AG04450 (cell line): ENCODE data around the gene VAMP8. TPM values are rescaled to one million over a fixed set of nuclear protein-coding genes. Genes with fewer than 3 reads are reported as not detected.

Source experiments
- CTCF ChIA-PET: fragments of 300-600, 350-600 bp; formaldehyde crosslinking; extraction: SDS; loops from one replicate; lab custom pipeline; 2022; ENCODE audit warnings: antibody characterized with exemption, inconsistent platforms; lab: Charles Lee
- POLR2A ChIA-PET: fragments of 350-600 bp; formaldehyde crosslinking; extraction: SDS; loops from one replicate; lab custom pipeline; 2021; ENCODE audit warnings: antibody characterized with exemption, inconsistent platforms; lab: Yijun Ruan, JAX
- DNase-seq: peaks from one replicate; pipeline ENCODE4 v3.0.0-alpha.2; 2011; ENCODE audit warnings: low read depth, low spot score
- H3K27ac ChIP-seq: one replicate; pipeline ENCODE4 v1.5.1; 2012; ENCODE audit warnings: low read depth, low read length, control low read depth
- H3K27me3 ChIP-seq: one replicate; pipeline ENCODE4 v1.6.0; 2012; ENCODE audit warnings: low read length; ENCODE audit not compliant: control insufficient read depth, insufficient read depth
- H3K4me3 ChIP-seq: 2 replicates; pipeline ENCODE4 v1.5.1; 2011; ENCODE audit warnings: mild to moderate bottlenecking, low read depth, low read length, control low read depth
- H3K9me3 ChIP-seq: 2 replicates; pipeline ENCODE4 v1.5.1; 2012; ENCODE audit warnings: low read length; ENCODE audit not compliant: control insufficient read depth, insufficient read depth
- polyA plus RNA-seq: library from polyadenylated mRNA; depleted of rRNA; stranded (reverse); fragments of >200 nt; gene quantifications from 2 replicates; pipeline ENCODE4 v1.2.3, GENCODE V29; 2011
- TF ChIP-seq, protein P1 (sequence below): IDR thresholded peaks from 2 replicates; pipeline ENCODE4 v1.5.1; 2011; ENCODE audit warnings: low read depth, low read length, control low read depth, inconsistent platforms

VAMP8 gene
- polyA plus RNA-seq, 1 experiment, result 3.6 TPM

DNA sequence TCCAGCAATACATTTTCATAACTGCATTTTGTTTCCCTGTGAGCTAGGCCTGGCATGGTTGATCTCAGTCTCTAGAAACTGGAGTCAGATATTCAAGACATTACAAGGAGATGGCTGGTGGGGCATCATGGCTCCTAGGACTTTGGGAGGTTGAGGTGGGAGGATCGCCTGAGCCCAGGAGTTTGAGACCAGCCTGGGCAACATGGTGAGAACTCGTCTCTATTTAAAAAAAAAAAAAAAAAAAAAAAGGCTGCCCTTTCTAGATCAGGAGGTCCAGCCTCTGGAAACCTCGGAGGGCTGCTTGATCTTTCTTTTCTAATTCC, 362 bp upstream of the VAMP8 start:
- Histone ChIP-seq H3K27ac (no peak overlapping the region), H3K4me3 (no peak overlapping the region), H3K27me3 (peaks cover 11% of the 10 kb centered on the region), H3K9me3 (no peaks in the 10 kb centered on the region)
- no peak for DNase-seq
- TF ChIP-seq, protein P1, sequence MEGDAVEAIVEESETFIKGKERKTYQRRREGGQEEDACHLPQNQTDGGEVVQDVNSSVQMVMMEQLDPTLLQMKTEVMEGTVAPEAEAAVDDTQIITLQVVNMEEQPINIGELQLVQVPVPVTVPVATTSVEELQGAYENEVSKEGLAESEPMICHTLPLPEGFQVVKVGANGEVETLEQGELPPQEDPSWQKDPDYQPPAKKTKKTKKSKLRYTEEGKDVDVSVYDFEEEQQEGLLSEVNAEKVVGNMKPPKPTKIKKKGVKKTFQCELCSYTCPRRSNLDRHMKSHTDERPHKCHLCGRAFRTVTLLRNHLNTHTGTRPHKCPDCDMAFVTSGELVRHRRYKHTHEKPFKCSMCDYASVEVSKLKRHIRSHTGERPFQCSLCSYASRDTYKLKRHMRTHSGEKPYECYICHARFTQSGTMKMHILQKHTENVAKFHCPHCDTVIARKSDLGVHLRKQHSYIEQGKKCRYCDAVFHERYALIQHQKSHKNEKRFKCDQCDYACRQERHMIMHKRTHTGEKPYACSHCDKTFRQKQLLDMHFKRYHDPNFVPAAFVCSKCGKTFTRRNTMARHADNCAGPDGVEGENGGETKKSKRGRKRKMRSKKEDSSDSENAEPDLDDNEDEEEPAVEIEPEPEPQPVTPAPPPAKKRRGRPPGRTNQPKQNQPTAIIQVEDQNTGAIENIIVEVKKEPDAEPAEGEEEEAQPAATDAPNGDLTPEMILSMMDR, result no peak
- ChIA-PET CTCF (interaction anchor here (0.6 to 1.7 kb wide), 2 partner anchors 60 to 96 kb away, joined by 5 read pairs; no protein-coding TSS in a partner anchor), POLR2A (interaction anchor here (0.6 kb wide), 1 partner anchor 40 kb away, joined by 6 read pairs; no protein-coding TSS in a partner anchor)

- peak overlapping the region; percentile 11 for H3K27ac ChIP-seq
- no peak overlapping the region for H3K4me3 ChIP-seq
- ChIA-PET POLR2A (no interaction called here), CTCF (interaction anchor here (1.6 kb wide), 1 partner anchor 19 kb away, joined by 3 read pairs; no protein-coding TSS in a partner anchor)
- DNase-seq, result no peak
- H3K9me3 ChIP-seq, result no peaks in the 10 kb centered on the region
- TF ChIP-seq, protein P1, result no peak
- peaks cover 1% of the 10 kb centered on the region for H3K27me3 ChIP-seq
Observed at GRCh38 chr2:85578243-85579180, 1.1 kb downstream of the VAMP8 start.

DNA sequence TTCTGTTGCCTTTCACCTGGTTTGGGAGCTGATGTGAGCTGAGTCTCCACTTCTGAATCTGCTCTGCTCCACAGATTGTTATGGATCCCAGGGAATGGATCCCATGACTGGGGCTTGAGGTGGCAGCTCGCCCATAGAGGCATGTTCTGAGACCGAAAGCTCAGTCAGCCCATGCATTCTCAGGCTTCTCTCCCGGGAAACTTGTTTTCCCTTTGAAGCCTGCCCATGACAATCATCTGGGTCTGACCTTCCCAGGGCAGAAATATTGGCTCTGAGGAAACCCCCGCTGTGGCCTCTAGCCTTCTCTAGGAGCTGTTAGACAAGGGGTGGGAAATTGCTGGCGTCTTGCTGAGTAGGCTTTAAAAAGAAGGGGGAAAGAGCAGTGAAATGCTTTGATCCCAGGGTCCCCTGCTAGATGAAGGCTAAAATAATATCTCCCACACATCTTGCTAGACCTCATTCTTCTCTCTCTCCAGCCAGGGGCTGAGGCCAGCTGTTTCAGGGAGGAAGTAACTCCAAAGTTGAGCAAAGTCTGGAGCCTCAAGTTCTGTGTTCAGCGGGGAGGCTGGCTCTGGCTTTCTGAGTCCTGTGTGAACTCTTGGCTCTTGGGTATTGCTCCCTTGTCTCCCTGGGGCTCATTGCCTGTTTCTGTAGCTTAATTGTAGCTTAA, 2.0 kb downstream of the VAMP8 start:
- Histone ChIP-seq H3K27me3 (no peaks in the 10 kb centered on the region), H3K27ac (peak overlapping the region; percentile 11), H3K9me3 (no peaks in the 10 kb centered on the region), H3K4me3 (no peak overlapping the region)
- ChIA-PET CTCF (interaction anchor here (0.7 to 1.6 kb wide), 2 partner anchors 19 to 27 kb away, joined by 3 read pairs; no protein-coding TSS in a partner anchor), POLR2A (no interaction called here)
- DNase-seq, result no peak
- TF ChIP-seq, protein P1, result no peak

- Histone ChIP-seq H3K27ac (no peak overlapping the region), H3K4me3 (no peak overlapping the region), H3K27me3 (no peaks in the 10 kb centered on the region), H3K9me3 (no peaks in the 10 kb centered on the region)
- TF ChIP-seq, protein P1, result no peak
- DNase-seq, result no peak
- CTCF ChIA-PET, result no interaction called here
- POLR2A ChIA-PET, result no interaction called here
Observed at GRCh38 chr2:85580206-85580605, 2.8 kb downstream of the VAMP8 start.
